ENCODE results near the gene NCF4.

The NCF4 gene

DNA sequence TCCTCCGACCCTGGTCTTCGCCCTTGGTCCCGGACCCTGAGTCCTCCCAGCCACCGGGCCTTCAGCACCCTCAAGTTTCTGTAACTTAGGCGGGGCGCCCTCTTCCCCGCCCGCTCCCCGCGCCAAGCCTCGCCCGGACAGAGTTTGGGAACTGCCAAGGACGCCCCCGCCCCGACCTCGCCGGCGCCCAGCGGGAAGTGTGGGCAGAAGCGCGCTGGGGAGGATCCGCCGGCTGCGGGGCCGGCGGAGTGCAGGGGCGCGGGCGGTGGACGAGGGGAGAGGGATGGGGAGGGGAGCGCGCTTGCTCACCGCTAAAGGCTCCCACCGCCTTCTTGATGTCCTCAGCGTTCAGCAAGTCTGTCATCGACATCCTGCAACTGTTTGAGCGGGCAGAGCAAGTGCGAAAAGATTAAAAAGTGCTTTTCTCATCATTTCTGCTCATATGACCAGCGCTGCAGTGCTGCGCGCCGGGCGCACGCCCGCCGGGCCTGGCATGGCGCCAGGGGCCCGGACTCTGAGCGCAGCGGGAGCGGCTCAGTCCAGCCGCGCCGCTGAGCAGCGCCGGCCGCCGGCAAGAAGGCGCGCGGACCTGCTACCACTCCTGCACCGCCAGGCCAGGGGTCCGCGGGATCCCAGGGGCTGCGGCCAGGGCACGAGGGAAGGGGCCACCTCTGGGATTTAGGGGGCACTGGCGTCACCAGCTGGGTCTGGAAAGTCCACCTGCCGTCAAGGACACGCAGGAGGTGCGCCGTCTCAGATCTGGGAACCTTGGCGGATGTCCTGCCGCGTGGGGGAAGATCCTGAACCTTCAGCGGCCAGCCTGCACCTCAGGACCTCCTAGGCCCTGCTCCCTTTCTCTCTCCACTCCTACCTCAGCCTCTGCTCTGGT, 43.9 kb upstream of the NCF4 start, which contains the start of gene PVALB:
Gene PVALB, minus strand, starts transcription at position 400 of the 889 bp plus-strand sequence. Its CDS starts 30 bp downstream, at position 370.
- in situ Hi-C loops (cut with MboI; ENCODE audit: low sequenced_read_pairs, unreplicated experiment), result no loop called here
- no peak for TF ChIP-seq CTCF (IDR thresholded peaks at IDR 0.05; ENCODE audit: borderline replicate concordance, control extremely low read depth, extremely low read depth, insufficient read depth, missing control alignments)
- no peak for DNase-seq (ENCODE audit: low spot score)

DNA sequence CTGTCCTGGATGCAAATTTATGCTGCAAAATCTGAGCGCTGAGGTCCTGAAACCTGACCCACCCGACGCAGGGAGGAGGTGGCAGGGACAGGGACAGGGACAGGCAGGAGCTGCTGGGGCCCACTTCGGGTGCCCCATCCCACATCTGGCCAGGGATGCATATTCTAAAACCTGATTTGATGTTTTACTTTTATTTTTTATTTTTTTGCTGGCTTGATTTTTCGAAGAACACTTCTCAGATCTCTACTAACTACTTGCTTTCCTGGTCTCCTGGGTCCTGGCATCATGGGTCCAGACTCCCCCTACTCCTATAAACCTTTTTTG, 43.3 kb upstream of the NCF4 start:
- TF ChIP-seq CTCF (IDR thresholded peaks at IDR 0.05; ENCODE audit: borderline replicate concordance, control extremely low read depth, extremely low read depth, insufficient read depth, missing control alignments), result no peak
- in situ Hi-C loops (cut with MboI; ENCODE audit: low sequenced_read_pairs, unreplicated experiment), result no loop called here
- no peak for DNase-seq (ENCODE audit: low spot score)

DNA sequence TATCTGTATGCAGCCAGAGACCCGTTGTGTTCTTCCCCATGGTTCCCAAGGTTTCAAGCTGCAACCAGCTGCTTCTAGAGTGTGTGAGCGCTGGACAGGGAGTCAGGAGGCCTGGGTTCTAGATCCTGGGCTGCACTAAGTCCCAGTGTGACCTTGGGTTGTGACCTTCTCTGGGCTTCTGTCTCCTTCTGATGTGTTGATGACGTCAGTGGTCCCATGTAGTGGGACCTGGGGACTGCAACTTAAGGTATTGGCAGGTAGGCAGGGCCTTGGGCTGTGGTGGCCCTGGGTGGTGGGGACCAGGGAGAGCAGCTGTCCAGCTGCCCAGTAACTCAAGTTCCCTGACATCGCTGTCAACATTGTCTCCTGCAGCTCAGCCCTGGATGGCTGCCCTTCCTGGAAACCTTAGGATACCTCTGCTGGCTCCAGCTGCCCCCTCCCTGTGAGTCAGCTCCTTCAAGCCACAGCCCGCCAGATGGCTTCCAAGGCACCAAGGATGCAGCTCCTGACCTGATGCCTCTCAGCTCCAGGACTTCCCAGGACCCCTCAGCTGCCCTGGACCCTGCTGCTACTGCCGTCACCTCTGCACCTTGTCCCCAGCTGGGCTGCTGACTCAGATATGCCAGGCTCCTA, 42.7 kb upstream of the NCF4 start:
- in situ Hi-C loops (cut with MboI; ENCODE audit: low sequenced_read_pairs, unreplicated experiment), result no loop called here
- no peak for TF ChIP-seq CTCF (IDR thresholded peaks at IDR 0.05; ENCODE audit: borderline replicate concordance, control extremely low read depth, extremely low read depth, insufficient read depth, missing control alignments)
- no peak for DNase-seq (ENCODE audit: low spot score)

GRCh38 chr22:36819112-36819511, 41.7 kb upstream of the NCF4 start:
- no peak for DNase-seq (ENCODE audit: low spot score)
- TF ChIP-seq CTCF (IDR thresholded peaks at IDR 0.05; ENCODE audit: borderline replicate concordance, control extremely low read depth, extremely low read depth, insufficient read depth, missing control alignments), result no peak
- in situ Hi-C loops (cut with MboI; ENCODE audit: low sequenced_read_pairs, unreplicated experiment), result no loop called here

DNA sequence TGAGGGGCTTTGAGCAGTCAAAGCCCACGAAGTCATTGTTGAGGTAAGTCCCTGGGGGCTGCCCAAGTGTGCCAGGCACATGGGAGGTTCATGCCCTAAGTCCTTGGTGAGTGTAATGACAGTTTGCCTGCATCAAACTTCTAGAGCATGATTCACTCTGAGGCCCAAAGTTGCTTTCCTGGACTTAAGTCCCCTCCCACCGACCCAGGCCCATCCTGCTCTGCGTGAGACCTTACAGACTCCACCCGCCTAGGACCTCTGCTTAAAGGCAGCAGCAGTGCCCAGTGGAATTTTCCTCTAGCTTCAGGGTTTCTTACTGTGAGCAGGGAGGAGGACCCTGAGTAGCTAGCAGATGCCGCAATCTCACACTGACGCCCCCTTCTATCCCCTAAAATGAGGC, 38.2 kb upstream of the NCF4 start:
- TF ChIP-seq CTCF (IDR thresholded peaks at IDR 0.05; ENCODE audit: borderline replicate concordance, control extremely low read depth, extremely low read depth, insufficient read depth, missing control alignments), result no peak
- in situ Hi-C loops (cut with MboI; ENCODE audit: low sequenced_read_pairs, unreplicated experiment), result no loop called here

DNA sequence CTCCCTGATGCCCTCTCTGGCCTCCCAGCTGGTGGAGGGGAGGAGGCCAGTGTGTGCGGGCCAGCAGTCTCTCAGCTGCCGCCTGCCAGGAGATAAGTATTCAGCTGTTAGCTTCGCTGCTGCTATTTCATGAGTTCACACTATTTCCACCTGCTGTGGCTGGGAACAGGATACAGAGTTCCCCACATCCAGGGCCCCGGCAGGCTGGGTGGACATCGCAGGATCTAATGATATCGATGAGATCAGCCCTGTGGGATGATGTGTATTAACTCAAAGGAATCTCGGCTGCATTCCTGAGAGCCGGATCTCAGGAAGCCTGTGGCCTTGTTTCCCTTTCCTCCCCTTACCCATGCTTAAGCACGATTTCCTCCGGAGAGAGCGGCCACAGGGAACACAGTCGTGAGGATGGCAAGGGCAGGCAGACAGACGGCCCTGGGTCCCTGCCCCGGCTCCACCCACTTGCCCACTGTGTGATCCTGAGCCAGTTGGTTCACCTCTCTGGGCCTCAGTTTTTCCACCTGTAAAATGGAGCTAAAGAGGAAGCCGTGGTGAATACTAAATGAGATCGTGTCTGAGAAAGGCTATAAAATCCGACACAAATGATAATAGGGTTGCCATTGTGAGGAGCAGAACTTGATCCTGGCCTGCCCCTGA, 37.5 kb upstream of the NCF4 start:
- DNase-seq (ENCODE audit: low spot score), result no peak
- in situ Hi-C loops (cut with MboI; ENCODE audit: low sequenced_read_pairs, unreplicated experiment), result no loop called here
- no peak for TF ChIP-seq CTCF (IDR thresholded peaks at IDR 0.05; ENCODE audit: borderline replicate concordance, control extremely low read depth, extremely low read depth, insufficient read depth, missing control alignments)

More for the DNA sequence above, 38.2 kb upstream of the NCF4 start:
- DNase-seq (ENCODE audit: low spot score), result no peak

Data from GM13976 (cell line).